HEK293T (cell line): ENCODE results near the gene PCDH20.

Experiments used
- CTCF ChIA-PET: fragments of 350-600 bp; formaldehyde crosslinking; extraction: SDS; loops from one replicate; lab custom pipeline; 2021; ENCODE audit warnings: antibody characterized with exemption, inconsistent platforms; lab: Yijun Ruan, JAX
- POLR2A ChIA-PET: fragments of 350-600 bp; formaldehyde crosslinking; extraction: SDS; loops from one replicate; lab custom pipeline; 2020; ENCODE audit warnings: antibody characterized with exemption, inconsistent platforms; lab: Yijun Ruan, JAX
- DNase-seq: peaks from one replicate; pipeline ENCODE4 v3.0.0; 2012; ENCODE audit warnings: mixed read lengths; ENCODE audit errors: extremely low spot score
- ARNT ChIP-seq: fragments of 450-650 bp; IDR thresholded peaks from 2 replicates; pipeline ENCODE4 v1.6.1; 2017; ENCODE audit warnings: mild to moderate bottlenecking
- BHLHE40 ChIP-seq: fragments of 450-650 bp; IDR thresholded peaks from 2 replicates; pipeline ENCODE4 v1.6.1; 2016; ENCODE audit warnings: mild to moderate bottlenecking, moderate library complexity, borderline replicate concordance
- CTBP1 ChIP-seq: fragments of 450-650 bp; IDR thresholded peaks from 2 replicates; pipeline ENCODE4 v1.6.1; 2016; ENCODE audit warnings: borderline replicate concordance
- ELF4 ChIP-seq: fragments of 450-650 bp; IDR thresholded peaks from 2 replicates; pipeline ENCODE4 v1.6.1; 2017; ENCODE audit warnings: antibody characterized with exemption
- FOXA1 ChIP-seq: fragments of 450-650 bp; IDR thresholded peaks from 2 replicates; pipeline ENCODE4 v1.6.1; 2016; ENCODE audit warnings: mild to moderate bottlenecking
- FOXK2 ChIP-seq: fragments of 450-650 bp; IDR thresholded peaks from 2 replicates; pipeline ENCODE4 v1.6.1; 2016; ENCODE audit warnings: mild to moderate bottlenecking
- FOXM1 ChIP-seq: fragments of 450-650 bp; IDR thresholded peaks from 2 replicates; pipeline ENCODE4 v1.6.1; 2017; ENCODE audit warnings: mild to moderate bottlenecking, borderline replicate concordance
- HDGF ChIP-seq: fragments of 450-650 bp; IDR thresholded peaks from 2 replicates; pipeline ENCODE4 v1.6.1; 2017; ENCODE audit warnings: antibody characterized with exemption, borderline replicate concordance
- L3MBTL2 ChIP-seq: fragments of 450-650 bp; conservative IDR thresholded peaks from 2 replicates; pipeline ENCODE4 v1.6.1; 2016; ENCODE audit warnings: mild to moderate bottlenecking
- LEF1 ChIP-seq: fragments of 450-650 bp; IDR thresholded peaks from 2 replicates; pipeline ENCODE4 v1.6.1; 2017; ENCODE audit warnings: mild to moderate bottlenecking, borderline replicate concordance
- NFRKB ChIP-seq: fragments of 450-650 bp; IDR thresholded peaks from 2 replicates; pipeline ENCODE4 v1.6.1; 2016; ENCODE audit warnings: mild to moderate bottlenecking, moderate library complexity
- PKNOX1 ChIP-seq: fragments of 450-650 bp; IDR thresholded peaks from 2 replicates; pipeline ENCODE4 v1.6.1; 2016
- SP1 ChIP-seq: fragments of 450-650 bp; IDR thresholded peaks from 2 replicates; pipeline ENCODE4 v1.6.1; 2017
- SUZ12 ChIP-seq: fragments of 450-650 bp; IDR thresholded peaks from 2 replicates; pipeline ENCODE4 v1.6.1; 2016; ENCODE audit warnings: mild to moderate bottlenecking
- TARDBP ChIP-seq: fragments of 450-650 bp; IDR thresholded peaks from 2 replicates; pipeline ENCODE4 v1.6.1; 2016
- ZNF384 ChIP-seq: fragments of 450-650 bp; IDR thresholded peaks from 2 replicates; pipeline ENCODE4 v1.6.1; 2016

The PCDH20 gene

DNA sequence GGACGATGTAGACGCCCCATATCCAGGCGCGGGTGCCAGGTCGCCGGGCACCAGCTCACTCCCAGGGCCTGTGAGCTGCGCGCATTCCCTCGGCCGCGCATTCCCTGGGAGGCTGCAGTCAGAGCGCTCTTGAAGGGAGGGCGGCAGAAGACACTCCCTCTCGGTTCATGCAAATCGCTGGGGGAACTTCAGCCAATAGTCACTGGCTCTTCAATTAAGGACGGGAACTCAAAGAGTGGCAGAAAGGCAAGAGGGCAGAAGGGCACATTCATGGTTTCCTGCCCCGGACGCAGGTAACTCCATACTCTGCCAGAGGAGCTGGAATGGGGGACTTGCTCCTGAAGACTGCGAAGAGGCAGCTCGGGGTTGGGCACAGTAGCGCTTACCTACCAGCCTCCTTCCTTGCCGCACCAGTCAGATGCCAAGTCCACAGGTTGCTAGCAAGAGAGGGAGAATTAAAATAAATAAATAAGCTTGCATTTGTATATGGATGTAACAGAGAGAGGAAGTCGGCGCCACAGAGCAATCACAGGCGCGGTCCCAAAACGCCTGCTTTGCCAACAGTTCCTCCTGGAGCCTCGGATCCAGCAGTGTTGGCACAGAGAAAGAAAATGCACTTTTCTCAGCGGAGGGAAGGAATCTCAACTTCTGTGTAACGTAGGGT, 459 bp downstream of the PCDH20 start:
- POLR2A ChIA-PET: interaction anchor here (0.8 kb wide), 1 partner anchor 14 kb away, joined by 4 read pairs; no protein-coding TSS in a partner anchor
- no peak for TF ChIP-seq FOXA1
- no peak for TF ChIP-seq NFRKB
- TF ChIP-seq SP1: no peak
- TF ChIP-seq SUZ12: no peak
- TF ChIP-seq HDGF: no peak
- no peak for TF ChIP-seq TARDBP
- TF ChIP-seq LEF1: no peak
- no peak for TF ChIP-seq ELF4
- no peak for TF ChIP-seq ZNF384
- TF ChIP-seq FOXM1: no peak
- TF ChIP-seq BHLHE40: no peak
- TF ChIP-seq ARNT: no peak
- TF ChIP-seq CTBP1: no peak
- TF ChIP-seq FOXK2: no peak
- TF ChIP-seq L3MBTL2: no peak
- no peak for TF ChIP-seq PKNOX1
- peak; percentile 71 for DNase-seq
- CTCF ChIA-PET: interaction anchor here (0.6 kb wide), 1 partner anchor 539 kb away, joined by 3 read pairs; no protein-coding TSS in a partner anchor

- CTCF ChIA-PET: no interaction called here
- TF ChIP-seq L3MBTL2 (no peak), FOXK2 (no peak), ELF4 (no peak)
- POLR2A ChIA-PET: no interaction called here
- DNase-seq: no peak
Measured at GRCh38 chr13:61414686-61415057, 977 bp downstream of the PCDH20 start.

DNA sequence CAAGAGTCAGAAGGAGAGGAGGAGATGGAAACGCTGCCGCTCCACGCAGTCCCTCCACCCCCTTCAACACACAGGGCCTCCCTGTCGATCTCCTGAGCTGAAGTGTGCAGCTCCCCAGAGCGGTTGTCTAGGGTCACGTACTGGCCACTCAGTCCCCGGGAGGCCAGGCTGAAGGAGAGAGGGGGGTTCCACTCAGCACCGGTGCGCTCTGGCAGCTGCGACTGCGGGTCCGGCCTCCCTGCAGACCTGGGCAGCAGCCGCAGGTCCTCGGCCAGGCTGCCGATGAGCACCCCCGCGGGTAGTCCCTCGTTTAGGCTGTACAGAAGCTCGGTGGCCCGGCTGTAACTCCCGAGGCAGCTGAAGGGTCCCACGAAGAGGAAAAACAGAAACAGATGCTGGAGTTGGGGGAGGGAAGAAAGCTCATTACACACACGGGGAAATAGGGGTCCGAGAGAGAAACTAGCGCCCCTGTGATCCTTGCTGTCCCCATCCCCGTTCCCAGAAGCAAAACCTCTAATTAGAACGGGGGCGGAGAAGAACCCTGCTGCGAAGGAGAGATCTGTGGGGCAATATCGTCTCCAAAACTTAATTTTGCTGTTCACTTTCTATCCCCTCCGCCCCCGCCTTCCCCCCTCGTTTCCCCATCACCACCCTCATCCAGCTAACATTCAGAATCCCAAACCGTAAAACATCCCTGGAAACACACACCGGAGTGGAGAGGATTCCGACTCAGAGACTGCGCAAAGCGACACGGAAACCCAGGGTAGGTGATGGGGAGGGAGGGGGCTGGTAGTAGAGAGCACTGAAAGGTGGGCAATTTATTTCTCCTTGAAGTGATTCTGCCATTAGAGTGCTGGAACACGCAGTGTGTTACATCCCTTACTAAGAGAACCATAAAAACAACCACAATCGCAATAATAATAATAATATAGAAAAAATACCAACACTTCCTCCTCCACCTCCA, 1.8 kb downstream of the PCDH20 start:
- CTCF ChIA-PET: no interaction called here
- DNase-seq: peak; percentile 9
- POLR2A ChIA-PET: no interaction called here
- TF ChIP-seq FOXA1: no peak

- DNase-seq: peak; percentile 10
Measured at GRCh38 chr13:61410669-61411297, 4.9 kb downstream of the PCDH20 start.

GRCh38 chr13:61410266-61410665, 5.4 kb downstream of the PCDH20 start:
- no peak for DNase-seq
- TF ChIP-seq ARNT (no peak), FOXA1 (no peak), BHLHE40 (no peak), SUZ12 (no peak), FOXM1 (no peak), NFRKB (no peak), SP1 (no peak), LEF1 (no peak), PKNOX1 (no peak), ELF4 (no peak), ZNF384 (no peak), TARDBP (no peak), L3MBTL2 (no peak), FOXK2 (no peak), CTBP1 (no peak), HDGF (no peak)
- ChIA-PET CTCF (no interaction called here), POLR2A (no interaction called here)

More at GRCh38 chr13:61410669-61411297, 4.9 kb downstream of the PCDH20 start:
- POLR2A ChIA-PET: no interaction called here
- no peak for TF ChIP-seq CTBP1
- no peak for TF ChIP-seq FOXM1
- TF ChIP-seq ARNT: no peak
- no peak for TF ChIP-seq FOXK2
- TF ChIP-seq FOXA1: no peak
- no peak for TF ChIP-seq L3MBTL2
- no peak for TF ChIP-seq ELF4
- CTCF ChIA-PET: interaction anchor here (0.6 to 0.8 kb wide), 2 partner anchors 285 to 870 kb away, joined by 4 read pairs; no protein-coding TSS in a partner anchor

DNA sequence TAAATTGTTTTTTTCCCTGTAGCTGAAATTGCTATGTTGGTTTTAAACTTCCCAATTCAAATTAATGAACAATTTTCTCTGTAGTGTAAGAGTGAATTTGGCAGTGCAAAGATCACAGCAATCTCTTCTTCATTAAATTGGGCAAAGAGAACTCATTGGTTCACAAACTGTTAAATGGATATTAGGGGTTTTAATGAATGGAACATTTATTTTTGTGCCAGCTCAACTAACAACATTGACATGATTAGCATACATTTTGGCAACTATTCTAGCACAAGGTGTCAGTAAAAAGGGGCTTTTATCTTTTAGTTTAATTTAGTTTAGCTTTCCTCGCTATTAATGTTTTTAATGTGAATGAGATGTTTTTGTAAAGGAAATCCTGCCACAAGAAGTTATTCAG, 7.1 kb downstream of the PCDH20 start:
- ChIA-PET POLR2A (no interaction called here), CTCF (no interaction called here)
- TF ChIP-seq FOXK2: no peak
- no peak for TF ChIP-seq CTBP1
- no peak for TF ChIP-seq HDGF
- TF ChIP-seq NFRKB: no peak
- no peak for TF ChIP-seq ZNF384
- TF ChIP-seq FOXA1: no peak
- no peak for TF ChIP-seq L3MBTL2
- TF ChIP-seq ARNT: no peak
- TF ChIP-seq FOXM1: no peak
- no peak for TF ChIP-seq SP1
- no peak for DNase-seq
